ENCODE measurements around the gene TXNDC5.

The TXNDC5 gene

DNA sequence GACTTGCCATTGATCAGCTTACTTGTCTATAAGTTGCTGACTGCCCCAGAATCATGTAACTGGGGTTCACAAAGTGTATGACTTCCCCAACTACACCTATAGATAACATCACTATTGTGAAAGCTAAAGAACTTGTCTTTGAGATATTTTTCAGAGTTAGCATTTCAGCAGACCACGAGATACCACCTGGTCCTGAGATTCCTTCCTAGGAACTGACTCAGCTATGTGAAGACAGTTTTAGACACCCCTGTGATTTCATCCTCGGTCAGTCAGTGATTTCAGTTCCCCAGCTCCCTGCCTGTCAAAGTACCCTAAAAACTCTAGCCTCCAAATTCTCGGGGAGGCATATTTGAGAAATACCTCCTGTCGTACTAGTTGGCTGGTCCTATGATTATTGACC, 62.4 kb downstream of the TXNDC5 start (continued):
- TF ChIP-seq ZNF280C (tag by site-specific recombination; IDR thresholded peaks at IDR 0.05) (no peak), ZNF221 (tag by site-specific recombination; IDR thresholded peaks at IDR 0.05; ENCODE audit: borderline replicate concordance) (no peak), ZNF23 (tag by site-specific recombination; IDR thresholded peaks at IDR 0.05; ENCODE audit: borderline replicate concordance) (no peak), ZNF146 (tag by site-specific recombination; IDR thresholded peaks at IDR 0.05) (no peak), ZNF157 (tag by site-specific recombination; IDR thresholded peaks at IDR 0.05) (no peak)

DNA sequence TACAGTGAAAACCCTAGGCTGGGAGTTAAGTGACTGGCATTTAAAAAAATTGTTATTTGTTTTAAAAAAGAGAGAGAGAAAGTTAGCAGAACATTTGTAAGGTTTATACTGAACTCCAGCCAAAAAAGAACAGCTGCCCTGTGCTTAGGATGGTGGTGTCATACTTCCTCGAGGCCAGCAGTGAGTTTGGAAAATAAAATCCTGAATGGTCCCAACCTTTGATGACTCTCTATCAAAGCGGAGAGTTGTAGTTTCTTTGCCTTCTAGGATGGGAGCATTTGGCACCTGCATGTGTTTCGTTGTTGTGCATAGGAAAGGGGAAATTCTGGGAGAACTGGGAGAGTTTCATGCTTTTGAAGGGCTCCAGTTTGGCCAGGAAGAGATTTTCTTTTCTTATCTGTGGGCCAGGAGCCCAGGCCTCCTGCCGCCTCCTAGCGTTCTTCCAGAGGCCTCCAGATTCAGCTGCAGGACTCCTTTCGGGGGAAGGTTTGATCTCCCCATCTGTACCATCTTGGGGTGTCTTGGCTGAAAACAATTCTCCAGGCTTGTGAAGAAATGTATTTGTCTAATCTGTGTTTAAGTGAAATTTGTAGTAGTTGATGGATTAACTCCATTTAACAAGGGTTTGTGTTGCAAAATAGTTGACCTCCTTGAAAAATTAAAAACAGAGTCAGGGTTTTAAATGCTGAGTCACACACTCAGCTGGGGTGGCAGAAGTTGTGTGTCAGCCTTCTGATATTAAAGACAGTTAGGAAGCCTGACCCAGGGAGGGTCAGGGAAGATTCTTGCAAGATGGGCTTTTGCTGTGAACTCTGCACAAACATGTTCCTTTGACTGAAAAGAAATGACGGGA, 63.4 kb downstream of the TXNDC5 start:
- no peaks in the 10 kb centered on the region for H3K36me3 ChIP-seq (ENCODE audit: control insufficient read depth in 2 of 2, insufficient read depth in 1 of 2, low read length in 2 of 2)
- H3K27ac ChIP-seq (ENCODE audit: extremely low read depth, low read depth, low read length) = no peak overlapping the region
- no peaks in the 10 kb centered on the region; the same call in 1 of the 2 replicates for H3K9me3 ChIP-seq (ENCODE audit: control insufficient read depth, insufficient read depth, low read depth, low read length)
- H3K4me3 ChIP-seq (ENCODE audit: low read depth, low read length) = no peak overlapping the region
- CTCF ChIA-PET = interaction anchor here (0.9 kb wide), 2 partner anchors 122 to 147 kb away, joined by 3 read pairs; no protein-coding TSS in a partner anchor
- POLR2A ChIA-PET = no interaction called here
- no peak for TF ChIP-seq SCRT2 (tag by site-specific recombination; IDR thresholded peaks at IDR 0.05)
- no peak for TF ChIP-seq FEZF1 (tag by site-specific recombination; IDR thresholded peaks at IDR 0.05)
- no peak for TF ChIP-seq ZNF2 (tag by site-specific recombination; IDR thresholded peaks at IDR 0.05)
- no peak for TF ChIP-seq ZSCAN16 (tag by site-specific recombination; IDR thresholded peaks at IDR 0.05)
- no peak for TF ChIP-seq PATZ1 (tag by site-specific recombination; IDR thresholded peaks at IDR 0.05)
- no peak for TF ChIP-seq ZNF174 (tag by site-specific recombination; IDR thresholded peaks at IDR 0.05)
- TF ChIP-seq ZNF701 (tag by site-specific recombination; IDR thresholded peaks at IDR 0.05) = no peak
- H3K4me1 ChIP-seq (ENCODE audit: control insufficient read depth, insufficient read depth, low read length) = no peaks in the 10 kb centered on the region

GRCh38 chr6:7841781-7842468, 68.7 kb downstream of the TXNDC5 start:
- POLR2A ChIA-PET = interaction anchor here (0.8 kb wide), 1 partner anchor 116 kb away, joined by 3 read pairs; no protein-coding TSS in a partner anchor
- Histone ChIP-seq H3K27ac (ENCODE audit: extremely low read depth, low read depth, low read length) (no peak overlapping the region), H3K36me3 (ENCODE audit: control insufficient read depth in 2 of 2, insufficient read depth in 1 of 2, low read length in 2 of 2) (no peaks in the 10 kb centered on the region), H3K9me3 (ENCODE audit: control insufficient read depth, insufficient read depth, low read depth, low read length) (no peaks in the 10 kb centered on the region), H3K4me3 (ENCODE audit: low read depth, low read length) (no peak overlapping the region), H3K4me1 (ENCODE audit: control insufficient read depth, insufficient read depth, low read length) (no peaks in the 10 kb centered on the region)
- CTCF ChIA-PET = no interaction called here
- no peak for TF ChIP-seq ZIC2 (tag by site-specific recombination; IDR thresholded peaks at IDR 0.05)

DNA sequence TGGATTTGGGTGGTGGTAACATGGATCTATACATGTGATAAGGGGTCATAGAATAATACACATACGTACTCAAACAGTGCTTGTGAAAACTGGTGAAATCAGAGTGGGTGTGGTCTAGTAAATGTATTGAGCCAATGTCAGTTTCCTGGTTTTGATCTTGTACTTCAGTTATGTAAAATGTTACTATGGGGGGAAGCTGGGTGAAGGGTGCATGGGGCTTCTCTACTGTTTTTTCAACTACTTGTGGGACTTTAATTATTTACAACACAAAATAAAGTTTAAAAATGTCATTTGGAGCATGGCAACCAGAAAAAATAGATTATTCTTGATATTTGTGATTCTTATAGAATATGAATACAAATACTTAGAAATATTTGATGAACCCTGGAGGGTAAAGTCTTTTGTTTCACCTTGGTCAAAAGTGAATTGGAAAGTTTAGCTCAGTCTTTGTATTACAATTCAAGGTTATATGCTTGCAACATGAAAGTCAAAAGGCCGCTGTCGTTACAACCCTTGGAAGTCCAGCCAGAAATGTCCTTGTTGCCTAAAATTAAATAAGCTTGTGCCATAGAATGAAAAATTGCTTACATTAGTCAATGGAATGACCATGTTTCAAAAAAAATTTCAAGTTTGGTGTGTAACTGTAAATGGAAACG, 74.1 kb downstream of the TXNDC5 start:
- POLR2A ChIA-PET = no interaction called here
- H3K9me3 ChIP-seq (ENCODE audit: control insufficient read depth, insufficient read depth, low read depth, low read length) = no peaks in the 10 kb centered on the region
- no peak overlapping the region for H3K27ac ChIP-seq (ENCODE audit: extremely low read depth, low read depth, low read length)
- no peak overlapping the region for H3K4me3 ChIP-seq (ENCODE audit: low read depth, low read length)
- peaks cover 6% of the 10 kb centered on the region for H3K4me1 ChIP-seq (ENCODE audit: control insufficient read depth, insufficient read depth, low read length)
- no peaks in the 10 kb centered on the region for H3K36me3 ChIP-seq (ENCODE audit: control insufficient read depth in 2 of 2, insufficient read depth in 1 of 2, low read length in 2 of 2)
- CTCF ChIA-PET = interaction anchor here (0.6 to 0.7 kb wide), 4 partner anchors 23 to 838 kb away, joined by 3 to 5 read pairs (median 4); no protein-coding TSS in a partner anchor
- TF ChIP-seq ZNF121 (tag by site-specific recombination; IDR thresholded peaks at IDR 0.05) (no peak), HOXA7 (CRISPR knock-in tag; IDR thresholded peaks at IDR 0.05; ENCODE audit: borderline replicate concordance) (no peak), ZNF529 (tag by site-specific recombination; IDR thresholded peaks at IDR 0.05; ENCODE audit: insufficient replicate concordance) (peak; percentile 94), ZNF155 (tag by site-specific recombination; IDR thresholded peaks at IDR 0.05) (no peak), PATZ1 (tag by site-specific recombination; IDR thresholded peaks at IDR 0.05) (no peak)
- TF ChIP-seq, protein P1, sequence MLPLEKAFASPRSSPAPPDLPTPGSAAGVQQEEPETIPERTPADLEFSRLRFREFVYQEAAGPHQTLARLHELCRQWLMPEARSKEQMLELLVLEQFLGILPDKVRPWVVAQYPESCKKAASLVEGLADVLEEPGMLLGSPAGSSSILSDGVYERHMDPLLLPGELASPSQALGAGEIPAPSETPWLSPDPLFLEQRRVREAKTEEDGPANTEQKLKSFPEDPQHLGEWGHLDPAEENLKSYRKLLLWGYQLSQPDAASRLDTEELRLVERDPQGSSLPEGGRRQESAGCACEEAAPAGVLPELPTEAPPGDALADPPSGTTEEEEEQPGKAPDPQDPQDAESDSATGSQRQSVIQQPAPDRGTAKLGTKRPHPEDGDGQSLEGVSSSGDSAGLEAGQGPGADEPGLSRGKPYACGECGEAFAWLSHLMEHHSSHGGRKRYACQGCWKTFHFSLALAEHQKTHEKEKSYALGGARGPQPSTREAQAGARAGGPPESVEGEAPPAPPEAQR (tag by site-specific recombination; IDR thresholded peaks at IDR 0.05) = no peak

Data from HEK293 (cell line).